HepG2 (cell line): ENCODE data around the gene DYRK1B.

Experiments
- CREB1 ChIP-seq, 2 experiments: fragments of 450-650 bp in 1 of 2; IDR thresholded peaks; 2 replicates each; pipeline ENCODE4 v1.6.1; 2016 to 2017; ENCODE audit warnings: control low read depth in 1 of 2, mild to moderate bottlenecking in 1 of 2, missing compliant biosample characterization in 1 of 2, missing genetic modification characterization in 1 of 2
- MIER2 ChIP-seq: IDR thresholded peaks from 2 replicates; pipeline ENCODE4 v1.6.1; 2016; ENCODE audit warnings: missing biosample characterization, missing genetic modification reagents
- NR3C1 ChIP-seq: sonication (generic); formaldehyde crosslinking; IDR thresholded peaks from 2 replicates; pipeline ENCODE4 v1.4.0; 2020; ENCODE audit warnings: missing genetic modification reagents
- RAD51 ChIP-seq: fragments of 450-650 bp; IDR thresholded peaks from 2 replicates; pipeline ENCODE4 v1.6.1; 2016; ENCODE audit warnings: borderline replicate concordance
- ZNF552 ChIP-seq: sonication (generic); formaldehyde crosslinking; IDR thresholded peaks from 2 replicates; pipeline ENCODE4 v1.9.0; 2022; ENCODE audit warnings: missing genetic modification reagents, mild to moderate bottlenecking, borderline replicate concordance
- TF ChIP-seq, protein P1 (sequence below): conservative IDR thresholded peaks from 2 replicates; pipeline ENCODE4 v1.6.1; 2018; ENCODE audit warnings: missing genetic modification reagents
- TF ChIP-seq, protein P2 (sequence below): sonication (generic); formaldehyde crosslinking; IDR thresholded peaks from 2 replicates; pipeline ENCODE4 v1.4.0; 2020; ENCODE audit warnings: missing genetic modification reagents, borderline replicate concordance
- TF ChIP-seq, protein P3 (sequence below): sonication (generic); formaldehyde crosslinking; conservative IDR thresholded peaks from 2 replicates; pipeline ENCODE4 v1.4.0; 2020; ENCODE audit warnings: missing genetic modification reagents
- TF ChIP-seq, protein P4 (sequence below): sonication (generic); formaldehyde crosslinking; IDR thresholded peaks from 2 replicates; pipeline ENCODE4 v1.4.0; 2020; ENCODE audit warnings: missing genetic modification reagents

DNA sequence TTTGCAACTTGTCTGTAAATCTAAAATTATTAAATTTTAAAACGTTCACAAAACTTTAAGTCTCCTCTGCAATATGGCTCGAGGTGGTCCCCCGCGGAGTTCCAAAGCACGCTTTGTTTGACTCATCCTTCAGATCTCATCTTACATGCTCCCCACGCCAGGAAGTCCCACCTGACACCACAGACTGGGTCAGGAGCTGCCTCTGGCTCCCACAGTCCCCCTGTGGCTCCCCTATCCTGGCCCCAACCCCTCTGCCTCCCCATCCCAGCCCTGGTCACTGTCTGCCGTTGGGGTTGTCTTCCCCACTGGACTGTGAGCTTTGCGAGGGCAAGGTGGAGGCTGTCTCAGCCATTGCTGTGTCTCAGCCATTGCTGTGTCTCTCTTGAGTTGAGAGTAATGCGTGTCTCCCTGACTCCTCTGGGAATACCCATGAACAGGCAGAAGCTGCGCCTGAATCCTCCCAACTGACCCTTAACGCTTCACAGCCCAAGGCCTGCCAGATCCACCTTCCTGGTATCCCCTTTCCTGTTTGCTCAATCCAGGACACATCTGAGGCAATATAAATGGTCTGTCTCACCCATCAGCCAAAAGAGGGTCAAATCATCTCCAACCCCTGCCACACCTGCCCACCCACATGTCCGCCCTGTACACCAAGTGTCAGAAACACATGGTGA lies 15.9 kb downstream of the DYRK1B start:
- TF ChIP-seq MIER2 (CRISPR knock-in tag) (no peak), NR3C1 (CRISPR knock-in tag) (no peak), RAD51 (no peak), ZNF552 (no peak), CREB1 (IDR thresholded peaks at IDR 0.05) (no peak), CREB1 (CRISPR knock-in tag; IDR thresholded peaks at IDR 0.05) (no peak)
- TF ChIP-seq, protein P1, sequence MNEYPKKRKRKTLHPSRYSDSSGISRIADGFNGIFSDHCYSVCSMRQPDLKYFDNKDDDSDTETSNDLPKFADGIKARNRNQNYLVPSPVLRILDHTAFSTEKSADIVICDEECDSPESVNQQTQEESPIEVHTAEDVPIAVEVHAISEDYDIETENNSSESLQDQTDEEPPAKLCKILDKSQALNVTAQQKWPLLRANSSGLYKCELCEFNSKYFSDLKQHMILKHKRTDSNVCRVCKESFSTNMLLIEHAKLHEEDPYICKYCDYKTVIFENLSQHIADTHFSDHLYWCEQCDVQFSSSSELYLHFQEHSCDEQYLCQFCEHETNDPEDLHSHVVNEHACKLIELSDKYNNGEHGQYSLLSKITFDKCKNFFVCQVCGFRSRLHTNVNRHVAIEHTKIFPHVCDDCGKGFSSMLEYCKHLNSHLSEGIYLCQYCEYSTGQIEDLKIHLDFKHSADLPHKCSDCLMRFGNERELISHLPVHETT (CRISPR knock-in tag): no peak
- TF ChIP-seq, protein P2, sequence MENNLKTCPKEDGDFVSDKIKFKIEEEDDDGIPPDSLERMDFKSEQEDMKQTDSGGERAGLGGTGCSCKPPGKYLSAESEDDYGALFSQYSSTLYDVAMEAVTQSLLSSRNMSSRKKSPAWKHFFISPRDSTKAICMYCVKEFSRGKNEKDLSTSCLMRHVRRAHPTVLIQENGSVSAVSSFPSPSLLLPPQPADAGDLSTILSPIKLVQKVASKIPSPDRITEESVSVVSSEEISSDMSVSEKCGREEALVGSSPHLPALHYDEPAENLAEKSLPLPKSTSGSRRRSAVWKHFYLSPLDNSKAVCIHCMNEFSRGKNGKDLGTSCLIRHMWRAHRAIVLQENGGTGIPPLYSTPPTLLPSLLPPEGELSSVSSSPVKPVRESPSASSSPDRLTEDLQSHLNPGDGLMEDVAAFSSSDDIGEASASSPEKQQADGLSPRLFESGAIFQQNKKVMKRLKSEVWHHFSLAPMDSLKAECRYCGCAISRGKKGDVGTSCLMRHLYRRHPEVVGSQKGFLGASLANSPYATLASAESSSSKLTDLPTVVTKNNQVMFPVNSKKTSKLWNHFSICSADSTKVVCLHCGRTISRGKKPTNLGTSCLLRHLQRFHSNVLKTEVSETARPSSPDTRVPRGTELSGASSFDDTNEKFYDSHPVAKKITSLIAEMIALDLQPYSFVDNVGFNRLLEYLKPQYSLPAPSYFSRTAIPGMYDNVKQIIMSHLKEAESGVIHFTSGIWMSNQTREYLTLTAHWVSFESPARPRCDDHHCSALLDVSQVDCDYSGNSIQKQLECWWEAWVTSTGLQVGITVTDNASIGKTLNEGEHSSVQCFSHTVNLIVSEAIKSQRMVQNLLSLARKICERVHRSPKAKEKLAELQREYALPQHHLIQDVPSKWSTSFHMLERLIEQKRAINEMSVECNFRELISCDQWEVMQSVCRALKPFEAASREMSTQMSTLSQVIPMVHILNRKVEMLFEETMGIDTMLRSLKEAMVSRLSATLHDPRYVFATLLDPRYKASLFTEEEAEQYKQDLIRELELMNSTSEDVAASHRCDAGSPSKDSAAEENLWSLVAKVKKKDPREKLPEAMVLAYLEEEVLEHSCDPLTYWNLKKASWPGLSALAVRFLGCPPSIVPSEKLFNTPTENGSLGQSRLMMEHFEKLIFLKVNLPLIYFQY: no peak
- TF ChIP-seq, protein P3, sequence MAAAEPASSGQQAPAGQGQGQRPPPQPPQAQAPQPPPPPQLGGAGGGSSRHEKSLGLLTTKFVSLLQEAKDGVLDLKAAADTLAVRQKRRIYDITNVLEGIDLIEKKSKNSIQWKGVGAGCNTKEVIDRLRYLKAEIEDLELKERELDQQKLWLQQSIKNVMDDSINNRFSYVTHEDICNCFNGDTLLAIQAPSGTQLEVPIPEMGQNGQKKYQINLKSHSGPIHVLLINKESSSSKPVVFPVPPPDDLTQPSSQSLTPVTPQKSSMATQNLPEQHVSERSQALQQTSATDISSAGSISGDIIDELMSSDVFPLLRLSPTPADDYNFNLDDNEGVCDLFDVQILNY: no peak
- TF ChIP-seq, protein P4, sequence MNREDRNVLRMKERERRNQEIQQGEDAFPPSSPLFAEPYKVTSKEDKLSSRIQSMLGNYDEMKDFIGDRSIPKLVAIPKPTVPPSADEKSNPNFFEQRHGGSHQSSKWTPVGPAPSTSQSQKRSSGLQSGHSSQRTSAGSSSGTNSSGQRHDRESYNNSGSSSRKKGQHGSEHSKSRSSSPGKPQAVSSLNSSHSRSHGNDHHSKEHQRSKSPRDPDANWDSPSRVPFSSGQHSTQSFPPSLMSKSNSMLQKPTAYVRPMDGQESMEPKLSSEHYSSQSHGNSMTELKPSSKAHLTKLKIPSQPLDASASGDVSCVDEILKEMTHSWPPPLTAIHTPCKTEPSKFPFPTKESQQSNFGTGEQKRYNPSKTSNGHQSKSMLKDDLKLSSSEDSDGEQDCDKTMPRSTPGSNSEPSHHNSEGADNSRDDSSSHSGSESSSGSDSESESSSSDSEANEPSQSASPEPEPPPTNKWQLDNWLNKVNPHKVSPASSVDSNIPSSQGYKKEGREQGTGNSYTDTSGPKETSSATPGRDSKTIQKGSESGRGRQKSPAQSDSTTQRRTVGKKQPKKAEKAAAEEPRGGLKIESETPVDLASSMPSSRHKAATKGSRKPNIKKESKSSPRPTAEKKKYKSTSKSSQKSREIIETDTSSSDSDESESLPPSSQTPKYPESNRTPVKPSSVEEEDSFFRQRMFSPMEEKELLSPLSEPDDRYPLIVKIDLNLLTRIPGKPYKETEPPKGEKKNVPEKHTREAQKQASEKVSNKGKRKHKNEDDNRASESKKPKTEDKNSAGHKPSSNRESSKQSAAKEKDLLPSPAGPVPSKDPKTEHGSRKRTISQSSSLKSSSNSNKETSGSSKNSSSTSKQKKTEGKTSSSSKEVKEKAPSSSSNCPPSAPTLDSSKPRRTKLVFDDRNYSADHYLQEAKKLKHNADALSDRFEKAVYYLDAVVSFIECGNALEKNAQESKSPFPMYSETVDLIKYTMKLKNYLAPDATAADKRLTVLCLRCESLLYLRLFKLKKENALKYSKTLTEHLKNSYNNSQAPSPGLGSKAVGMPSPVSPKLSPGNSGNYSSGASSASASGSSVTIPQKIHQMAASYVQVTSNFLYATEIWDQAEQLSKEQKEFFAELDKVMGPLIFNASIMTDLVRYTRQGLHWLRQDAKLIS (CRISPR knock-in tag): no peak
